Measurements from ENCODE around the gene PACC1.

DNA sequence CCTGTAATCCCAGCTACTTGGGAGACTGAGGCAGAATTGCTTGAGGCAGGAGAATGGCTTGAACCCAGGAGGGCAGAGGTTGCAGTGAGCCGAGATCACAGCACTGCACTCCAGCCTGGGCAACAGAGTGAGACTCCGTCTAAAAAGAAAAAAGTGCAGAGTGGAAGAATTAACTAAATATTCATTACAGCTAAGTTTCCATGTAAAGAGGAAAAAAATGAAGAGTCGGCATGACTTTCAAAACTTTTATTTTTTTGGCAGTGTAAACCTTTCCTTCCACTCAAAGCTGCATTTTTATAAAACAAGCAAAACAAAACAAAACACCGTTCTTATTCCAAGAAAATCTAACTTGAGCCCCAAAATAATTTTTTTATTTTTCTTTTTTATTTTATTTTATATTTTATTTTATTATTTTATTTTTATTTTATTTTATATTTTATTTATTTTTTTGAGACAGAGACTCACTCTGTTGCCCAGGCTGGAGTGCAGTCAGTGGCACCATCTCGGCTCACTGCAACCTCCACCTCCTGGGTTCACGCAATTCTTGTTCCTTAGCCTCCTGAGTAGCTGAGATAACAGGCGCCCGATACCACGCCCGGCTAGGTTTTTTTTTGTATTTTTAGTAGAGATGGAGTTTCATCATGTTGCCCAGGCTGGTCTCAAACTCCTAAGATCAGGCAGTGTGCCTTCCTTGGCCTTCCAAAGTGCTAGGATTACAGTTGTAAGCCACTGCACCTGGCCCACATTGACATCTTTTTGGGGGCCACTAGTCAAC, 62.9 kb downstream of the PACC1 start:
- TF ChIP-seq EZH2 (IDR thresholded peaks at IDR 0.05) (no peak), POLR2AphosphoS5 (IDR thresholded peaks at IDR 0.05; ENCODE audit: borderline replicate concordance, low read depth, low read length) (no peak)
